ENCODE measurements around the gene TFAP2A.

TFAP2A gene

GRCh38 chr6:10451394-10451793 is 36.5 kb upstream of the TFAP2A start:
- no peak for FAIRE-seq
- TF ChIP-seq POU2F2 (IDR thresholded peaks at IDR 0.05; ENCODE audit: low read depth, low read length) (no peak), PAX5 (IDR thresholded peaks at IDR 0.05; ENCODE audit: insufficient read depth, low read length, severe bottlenecking) (no peak), POLR2AphosphoS5 (IDR thresholded peaks at IDR 0.05; ENCODE audit: low read depth, low read length) (no peak), SPI1 (IDR thresholded peaks at IDR 0.05; ENCODE audit: low read depth, low read length) (no peak), POLR2A (IDR thresholded peaks at IDR 0.05; ENCODE audit: low read depth, low read length) (no peak), TAF1 (IDR thresholded peaks at IDR 0.05; ENCODE audit: low read depth, low read length) (no peak)

GRCh38 chr6:10449751-10450150 is 34.9 kb upstream of the TFAP2A start:
- no peak for DNase-seq (ENCODE audit: insufficient read length, low spot score)
- no peak for TF ChIP-seq POLR2AphosphoS5 (IDR thresholded peaks at IDR 0.05; ENCODE audit: low read depth, low read length)
- TF ChIP-seq PAX5 (IDR thresholded peaks at IDR 0.05; ENCODE audit: insufficient read depth, low read length, severe bottlenecking), result no peak
- TF ChIP-seq TAF1 (IDR thresholded peaks at IDR 0.05; ENCODE audit: low read depth, low read length), result no peak
- FAIRE-seq, result no peak

More at GRCh38 chr6:10451394-10451793, 36.5 kb upstream of the TFAP2A start:
- no peak for DNase-seq (ENCODE audit: insufficient read length, low spot score)

GRCh38 chr6:10448096-10448495 is 33.2 kb upstream of the TFAP2A start:
- no peak for FAIRE-seq
- TF ChIP-seq PAX5 (IDR thresholded peaks at IDR 0.05; ENCODE audit: insufficient read depth, low read length, severe bottlenecking), result no peak
- TF ChIP-seq SPI1 (IDR thresholded peaks at IDR 0.05; ENCODE audit: low read depth, low read length), result no peak
- no peak for TF ChIP-seq POU2F2 (IDR thresholded peaks at IDR 0.05; ENCODE audit: low read depth, low read length)
- no peak for TF ChIP-seq POLR2AphosphoS5 (IDR thresholded peaks at IDR 0.05; ENCODE audit: low read depth, low read length)
- TF ChIP-seq POLR2A (IDR thresholded peaks at IDR 0.05; ENCODE audit: low read depth, low read length), result no peak
- DNase-seq (ENCODE audit: insufficient read length, low spot score), result no peak

GRCh38 chr6:10446548-10446947 is 31.7 kb upstream of the TFAP2A start:
- FAIRE-seq, result no peak
- no peak for DNase-seq (ENCODE audit: insufficient read length, low spot score)

GRCh38 chr6:10441655-10442009 is 26.8 kb upstream of the TFAP2A start:
- DNase-seq (ENCODE audit: insufficient read length, low spot score) (no peak), FAIRE-seq (no peak)
- TF ChIP-seq SPI1 (IDR thresholded peaks at IDR 0.05; ENCODE audit: low read depth, low read length) (no peak), POU2F2 (IDR thresholded peaks at IDR 0.05; ENCODE audit: low read depth, low read length) (no peak), POLR2A (IDR thresholded peaks at IDR 0.05; ENCODE audit: low read depth, low read length) (no peak), POLR2AphosphoS5 (IDR thresholded peaks at IDR 0.05; ENCODE audit: low read depth, low read length) (no peak), TAF1 (IDR thresholded peaks at IDR 0.05; ENCODE audit: low read depth, low read length) (no peak), PAX5 (IDR thresholded peaks at IDR 0.05; ENCODE audit: insufficient read depth, low read length, severe bottlenecking) (no peak)

More at GRCh38 chr6:10446548-10446947, 31.7 kb upstream of the TFAP2A start:
- TF ChIP-seq POU2F2 (IDR thresholded peaks at IDR 0.05; ENCODE audit: low read depth, low read length) (no peak), SPI1 (IDR thresholded peaks at IDR 0.05; ENCODE audit: low read depth, low read length) (no peak), POLR2A (IDR thresholded peaks at IDR 0.05; ENCODE audit: low read depth, low read length) (no peak), POLR2AphosphoS5 (IDR thresholded peaks at IDR 0.05; ENCODE audit: low read depth, low read length) (no peak), TAF1 (IDR thresholded peaks at IDR 0.05; ENCODE audit: low read depth, low read length) (no peak), PAX5 (IDR thresholded peaks at IDR 0.05; ENCODE audit: insufficient read depth, low read length, severe bottlenecking) (no peak)

- DNase-seq (ENCODE audit: insufficient read length, low spot score), result no peak
- no peak for FAIRE-seq
- TF ChIP-seq POU2F2 (IDR thresholded peaks at IDR 0.05; ENCODE audit: low read depth, low read length) (no peak), PAX5 (IDR thresholded peaks at IDR 0.05; ENCODE audit: insufficient read depth, low read length, severe bottlenecking) (no peak), SPI1 (IDR thresholded peaks at IDR 0.05; ENCODE audit: low read depth, low read length) (no peak), TAF1 (IDR thresholded peaks at IDR 0.05; ENCODE audit: low read depth, low read length) (no peak), POLR2A (IDR thresholded peaks at IDR 0.05; ENCODE audit: low read depth, low read length) (no peak), POLR2AphosphoS5 (IDR thresholded peaks at IDR 0.05; ENCODE audit: low read depth, low read length) (no peak)
These were observed 26.3 kb upstream of the TFAP2A start for GRCh38 chr6:10441004-10441654.

GRCh38 chr6:10437891-10438290 is 23.0 kb upstream of the TFAP2A start:
- no peak for FAIRE-seq
- DNase-seq (ENCODE audit: insufficient read length, low spot score), result no peak
- TF ChIP-seq TAF1 (IDR thresholded peaks at IDR 0.05; ENCODE audit: low read depth, low read length) (no peak), POLR2AphosphoS5 (IDR thresholded peaks at IDR 0.05; ENCODE audit: low read depth, low read length) (no peak), SPI1 (IDR thresholded peaks at IDR 0.05; ENCODE audit: low read depth, low read length) (no peak), POLR2A (IDR thresholded peaks at IDR 0.05; ENCODE audit: low read depth, low read length) (no peak), POU2F2 (IDR thresholded peaks at IDR 0.05; ENCODE audit: low read depth, low read length) (no peak), PAX5 (IDR thresholded peaks at IDR 0.05; ENCODE audit: insufficient read depth, low read length, severe bottlenecking) (no peak)

GRCh38 chr6:10434235-10434634 is 19.4 kb upstream of the TFAP2A start:
- FAIRE-seq (no peak), DNase-seq (ENCODE audit: insufficient read length, low spot score) (no peak)

GRCh38 chr6:10433322-10433721 is 18.4 kb upstream of the TFAP2A start:
- TF ChIP-seq TAF1 (IDR thresholded peaks at IDR 0.05; ENCODE audit: low read depth, low read length) (no peak), SPI1 (IDR thresholded peaks at IDR 0.05; ENCODE audit: low read depth, low read length) (no peak), PAX5 (IDR thresholded peaks at IDR 0.05; ENCODE audit: insufficient read depth, low read length, severe bottlenecking) (no peak), POU2F2 (IDR thresholded peaks at IDR 0.05; ENCODE audit: low read depth, low read length) (no peak), POLR2AphosphoS5 (IDR thresholded peaks at IDR 0.05; ENCODE audit: low read depth, low read length) (no peak)
- no peak for FAIRE-seq
- DNase-seq (ENCODE audit: insufficient read length, low spot score), result no peak

More at GRCh38 chr6:10434235-10434634, 19.4 kb upstream of the TFAP2A start:
- TF ChIP-seq SPI1 (IDR thresholded peaks at IDR 0.05; ENCODE audit: low read depth, low read length) (peak; percentile 83), TAF1 (IDR thresholded peaks at IDR 0.05; ENCODE audit: low read depth, low read length) (no peak), POU2F2 (IDR thresholded peaks at IDR 0.05; ENCODE audit: low read depth, low read length) (no peak)
